ENCODE results near the gene MRGPRF.

GRCh38 chr11:68974421-68975194 is 38.4 kb downstream of the MRGPRF start:
- no peak for TF ChIP-seq CTCF (IDR thresholded peaks at IDR 0.05)
- TF ChIP-seq HOXB5 (CRISPR knock-in tag; IDR thresholded peaks at IDR 0.05) = no peak
- TF ChIP-seq POLR2AphosphoS2 (conservative IDR thresholded peaks at IDR 0.05; ENCODE audit: low read length) = no peak
- TF ChIP-seq RAD21 (conservative IDR thresholded peaks at IDR 0.05 in 1 of 2, IDR thresholded peaks at IDR 0.05 in 1 of 2) = no peak
- no peak for TF ChIP-seq FOSL2 (IDR thresholded peaks at IDR 0.05)
- TF ChIP-seq FOSL2 (CRISPR knock-in tag; IDR thresholded peaks at IDR 0.05) = no peak
- TF ChIP-seq REST (IDR thresholded peaks at IDR 0.05) = no peak
- TF ChIP-seq POLR2A (IDR thresholded peaks at IDR 0.05; ENCODE audit: low read length) = no peak
